ENCODE data around the gene VRK1.

DNA sequence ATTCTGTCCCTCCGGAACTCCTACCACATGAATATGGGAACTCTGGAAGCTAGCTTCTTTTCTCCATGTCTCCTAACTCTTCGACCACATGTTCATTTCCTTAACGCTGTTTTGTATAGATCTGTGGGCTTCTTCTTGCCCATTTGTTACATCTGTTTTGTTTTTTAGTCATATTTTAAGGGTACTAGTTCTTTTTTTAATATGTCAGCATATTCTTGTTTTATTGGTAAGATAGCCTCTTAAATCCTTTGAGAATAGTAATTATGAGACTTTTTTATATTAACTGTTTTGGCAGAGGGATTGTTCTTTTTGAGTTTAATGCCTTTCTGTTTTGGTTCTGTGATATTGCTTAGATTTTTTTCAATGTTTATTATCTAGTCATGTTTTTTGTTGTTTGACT, 70.5 kb downstream of the VRK1 start:
- TF ChIP-seq, protein P1, sequence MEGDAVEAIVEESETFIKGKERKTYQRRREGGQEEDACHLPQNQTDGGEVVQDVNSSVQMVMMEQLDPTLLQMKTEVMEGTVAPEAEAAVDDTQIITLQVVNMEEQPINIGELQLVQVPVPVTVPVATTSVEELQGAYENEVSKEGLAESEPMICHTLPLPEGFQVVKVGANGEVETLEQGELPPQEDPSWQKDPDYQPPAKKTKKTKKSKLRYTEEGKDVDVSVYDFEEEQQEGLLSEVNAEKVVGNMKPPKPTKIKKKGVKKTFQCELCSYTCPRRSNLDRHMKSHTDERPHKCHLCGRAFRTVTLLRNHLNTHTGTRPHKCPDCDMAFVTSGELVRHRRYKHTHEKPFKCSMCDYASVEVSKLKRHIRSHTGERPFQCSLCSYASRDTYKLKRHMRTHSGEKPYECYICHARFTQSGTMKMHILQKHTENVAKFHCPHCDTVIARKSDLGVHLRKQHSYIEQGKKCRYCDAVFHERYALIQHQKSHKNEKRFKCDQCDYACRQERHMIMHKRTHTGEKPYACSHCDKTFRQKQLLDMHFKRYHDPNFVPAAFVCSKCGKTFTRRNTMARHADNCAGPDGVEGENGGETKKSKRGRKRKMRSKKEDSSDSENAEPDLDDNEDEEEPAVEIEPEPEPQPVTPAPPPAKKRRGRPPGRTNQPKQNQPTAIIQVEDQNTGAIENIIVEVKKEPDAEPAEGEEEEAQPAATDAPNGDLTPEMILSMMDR (IDR thresholded peaks at IDR 0.05; ENCODE audit: insufficient read depth, low read length) = no peak
- no peak for TF ChIP-seq SPI1 (IDR thresholded peaks at IDR 0.05; ENCODE audit: borderline replicate concordance, low read depth)
- TF ChIP-seq POLR2AphosphoS5 (IDR thresholded peaks at IDR 0.05; ENCODE audit: low read depth) = no peak
- TF ChIP-seq, protein P2, sequence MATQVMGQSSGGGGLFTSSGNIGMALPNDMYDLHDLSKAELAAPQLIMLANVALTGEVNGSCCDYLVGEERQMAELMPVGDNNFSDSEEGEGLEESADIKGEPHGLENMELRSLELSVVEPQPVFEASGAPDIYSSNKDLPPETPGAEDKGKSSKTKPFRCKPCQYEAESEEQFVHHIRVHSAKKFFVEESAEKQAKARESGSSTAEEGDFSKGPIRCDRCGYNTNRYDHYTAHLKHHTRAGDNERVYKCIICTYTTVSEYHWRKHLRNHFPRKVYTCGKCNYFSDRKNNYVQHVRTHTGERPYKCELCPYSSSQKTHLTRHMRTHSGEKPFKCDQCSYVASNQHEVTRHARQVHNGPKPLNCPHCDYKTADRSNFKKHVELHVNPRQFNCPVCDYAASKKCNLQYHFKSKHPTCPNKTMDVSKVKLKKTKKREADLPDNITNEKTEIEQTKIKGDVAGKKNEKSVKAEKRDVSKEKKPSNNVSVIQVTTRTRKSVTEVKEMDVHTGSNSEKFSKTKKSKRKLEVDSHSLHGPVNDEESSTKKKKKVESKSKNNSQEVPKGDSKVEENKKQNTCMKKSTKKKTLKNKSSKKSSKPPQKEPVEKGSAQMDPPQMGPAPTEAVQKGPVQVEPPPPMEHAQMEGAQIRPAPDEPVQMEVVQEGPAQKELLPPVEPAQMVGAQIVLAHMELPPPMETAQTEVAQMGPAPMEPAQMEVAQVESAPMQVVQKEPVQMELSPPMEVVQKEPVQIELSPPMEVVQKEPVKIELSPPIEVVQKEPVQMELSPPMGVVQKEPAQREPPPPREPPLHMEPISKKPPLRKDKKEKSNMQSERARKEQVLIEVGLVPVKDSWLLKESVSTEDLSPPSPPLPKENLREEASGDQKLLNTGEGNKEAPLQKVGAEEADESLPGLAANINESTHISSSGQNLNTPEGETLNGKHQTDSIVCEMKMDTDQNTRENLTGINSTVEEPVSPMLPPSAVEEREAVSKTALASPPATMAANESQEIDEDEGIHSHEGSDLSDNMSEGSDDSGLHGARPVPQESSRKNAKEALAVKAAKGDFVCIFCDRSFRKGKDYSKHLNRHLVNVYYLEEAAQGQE (IDR thresholded peaks at IDR 0.05; ENCODE audit: insufficient replicate concordance, low read depth) = no peak
- no peak for TF ChIP-seq GABPA (IDR thresholded peaks at IDR 0.05; ENCODE audit: low read depth)

All from HL-60 (cell line).